GM21381 (cell line): ENCODE results near the gene C1QTNF1.

ENCODE experiments used
- ATAC-seq: cut with Tn5 transposase; IDR thresholded peaks from one replicate; pipeline ENCODE4 v1.9.1; 2021; ENCODE audit warnings: mild to moderate bottlenecking, moderate library complexity; ENCODE audit not compliant: unreplicated experiment

C1QTNF1 gene

DNA sequence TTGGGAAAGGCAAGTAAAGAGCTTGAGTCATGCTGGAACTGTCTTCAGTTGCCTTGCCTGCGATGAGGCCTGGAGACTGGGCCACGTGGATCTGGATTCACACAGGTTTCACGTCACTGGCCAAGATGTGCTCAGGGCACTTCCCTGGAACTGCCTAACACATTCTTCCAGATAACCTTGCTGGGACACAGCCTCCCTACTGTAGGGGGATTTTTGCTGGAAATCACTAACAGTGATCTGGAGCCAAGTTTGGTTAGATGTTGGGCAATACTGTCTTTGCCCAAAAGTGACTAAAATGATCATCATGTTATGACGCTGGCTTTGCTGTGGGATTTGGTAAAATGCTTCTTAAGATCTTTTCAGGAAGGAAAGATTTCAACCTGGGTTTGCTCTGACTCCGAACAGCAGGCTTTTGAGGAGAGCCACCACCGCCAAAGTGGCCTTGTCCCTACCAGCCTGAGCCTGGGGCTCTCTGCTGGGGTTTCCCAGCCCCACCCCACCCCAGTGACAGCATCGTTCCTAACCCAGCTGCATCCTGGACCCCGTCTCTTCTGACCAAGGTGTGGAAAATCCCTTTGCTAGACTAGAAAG lies 14.7 kb downstream of the C1QTNF1 start:
- ATAC-seq, result no peak

DNA sequence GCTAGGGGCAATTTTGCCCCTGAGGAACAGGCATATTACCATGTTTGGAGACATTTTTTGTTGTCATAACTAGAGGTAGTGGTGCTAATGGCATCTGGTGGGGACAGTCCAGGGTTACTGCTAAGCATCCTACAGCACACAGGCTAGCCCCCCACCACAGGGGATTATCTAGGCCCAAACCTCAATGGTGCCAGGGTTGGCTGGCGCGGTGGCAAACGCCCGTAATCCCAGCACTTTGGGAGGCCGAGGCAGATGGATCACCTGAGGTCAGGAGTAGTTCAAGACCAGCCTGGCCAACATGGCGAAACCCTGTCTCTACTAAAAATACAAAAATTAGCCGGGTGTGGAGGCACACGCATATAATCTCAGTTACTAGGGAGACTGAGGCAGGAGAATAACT lies 15.2 kb downstream of the C1QTNF1 start:
- ATAC-seq, result no peak

DNA sequence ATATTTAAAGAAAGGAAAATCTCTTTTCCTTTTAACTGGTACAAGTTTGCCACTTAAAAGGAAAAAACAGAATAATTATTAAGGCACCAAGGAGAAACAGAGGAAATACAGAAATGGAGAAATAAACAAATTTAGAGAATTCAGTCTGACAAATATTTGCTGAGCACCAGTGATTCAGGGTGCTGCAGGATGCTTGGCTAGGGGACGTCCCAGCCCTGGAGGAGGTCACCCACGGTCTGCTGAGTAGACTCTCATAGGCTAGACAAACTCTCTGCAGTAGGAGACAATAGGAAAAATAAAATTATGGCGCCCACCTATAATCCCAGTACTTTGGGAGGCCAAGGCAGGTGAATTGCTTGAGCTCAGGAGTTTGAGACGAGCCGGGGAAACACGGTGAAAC lies 15.9 kb downstream of the C1QTNF1 start:
- ATAC-seq, result no peak

DNA sequence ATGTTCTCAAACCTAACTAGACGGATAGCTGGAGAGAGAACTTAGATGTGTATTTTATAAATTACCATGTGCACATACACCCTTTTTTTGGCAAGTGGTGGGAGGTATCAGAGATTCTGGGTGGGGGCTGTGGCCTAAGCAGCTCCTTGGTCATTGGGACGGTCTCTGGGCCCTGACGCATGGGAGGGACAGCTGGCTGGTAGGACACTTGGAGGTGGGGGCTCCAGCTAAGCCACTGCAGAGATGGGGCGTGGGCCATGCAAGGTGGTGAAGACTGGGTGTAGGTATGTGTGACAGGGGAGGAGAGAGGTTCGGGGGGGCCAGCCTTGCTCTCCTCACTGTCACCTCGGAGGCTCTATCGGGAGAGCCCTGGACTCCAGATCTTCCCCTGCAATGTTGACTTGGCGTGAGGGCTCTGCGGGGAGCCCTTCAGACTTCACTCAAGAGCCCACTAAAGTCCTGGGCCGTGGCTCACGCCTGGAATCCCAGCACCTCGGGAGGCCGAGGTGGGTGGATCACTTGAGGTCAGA lies 17.1 kb downstream of the C1QTNF1 start:
- ATAC-seq, result no peak

DNA sequence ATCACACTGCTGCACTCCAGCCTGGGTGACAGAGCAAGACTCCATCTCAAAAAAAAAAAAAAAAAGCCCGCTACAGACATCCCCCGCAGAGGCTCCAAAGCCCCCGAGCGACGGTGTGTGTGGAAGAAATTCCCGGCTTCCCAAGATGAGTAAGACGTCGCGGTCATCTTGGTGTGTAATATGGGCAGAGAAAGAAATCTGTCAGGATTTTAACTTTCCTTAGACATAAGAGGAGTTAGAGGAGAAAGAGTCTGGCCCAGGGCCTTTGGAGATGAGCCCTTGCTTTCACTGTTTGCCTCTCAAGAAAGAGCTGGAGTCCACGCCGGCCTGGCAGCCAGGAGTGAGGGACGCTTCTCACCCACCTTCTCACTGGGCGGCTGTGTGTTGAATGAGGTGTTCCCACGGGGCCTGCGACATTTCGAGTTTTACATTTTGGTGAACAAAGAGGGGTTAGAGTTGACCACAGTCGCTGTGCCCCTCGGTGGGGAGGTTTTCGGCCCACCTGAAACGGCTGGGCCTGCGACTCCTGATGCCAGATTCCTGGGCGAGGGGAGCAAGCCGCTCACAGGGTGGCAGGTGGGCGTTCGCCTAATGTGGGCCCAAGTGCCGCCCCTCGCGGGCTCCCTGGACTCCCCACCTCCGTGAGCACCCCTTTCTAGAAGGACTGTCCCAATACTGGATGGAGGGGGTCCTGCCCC lies 17.9 kb downstream of the C1QTNF1 start:
- no peak for ATAC-seq

DNA sequence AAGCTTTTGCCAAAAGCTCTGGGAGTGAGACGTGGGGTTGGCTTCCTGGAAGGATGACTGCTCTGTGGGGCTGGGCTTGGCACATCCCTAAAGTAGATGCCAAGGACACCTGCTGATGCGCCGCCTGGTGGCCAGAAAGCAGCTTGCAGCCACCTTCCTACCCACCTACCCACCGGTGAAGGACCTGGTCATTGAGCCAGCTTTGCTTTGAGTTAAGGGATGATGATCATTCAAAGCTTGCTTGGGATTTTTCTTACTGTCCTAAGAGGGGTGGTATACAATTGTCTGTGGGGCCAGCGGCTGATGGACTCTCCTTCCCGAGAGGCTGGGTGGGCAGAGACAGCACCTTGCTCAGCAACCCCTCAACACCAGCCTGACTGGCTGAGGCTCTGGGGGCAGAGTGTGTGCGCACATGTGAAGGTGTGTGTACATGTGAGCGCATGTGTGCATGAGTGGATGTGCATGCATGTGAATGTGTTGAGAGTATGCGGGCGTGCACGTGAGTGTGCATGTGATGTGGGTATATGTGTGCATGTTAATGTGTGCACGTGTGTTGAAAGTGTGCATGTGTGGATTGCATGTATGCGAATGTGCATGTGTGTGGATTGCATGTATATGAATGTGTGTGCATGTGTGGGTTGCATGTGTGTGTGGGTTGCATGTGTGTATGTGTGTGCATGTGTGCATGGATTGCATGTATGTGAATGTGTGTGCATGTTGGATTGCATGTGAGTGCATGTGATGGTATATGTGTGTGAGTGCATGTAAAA lies 18.6 kb downstream of the C1QTNF1 start:
- no peak for ATAC-seq

DNA sequence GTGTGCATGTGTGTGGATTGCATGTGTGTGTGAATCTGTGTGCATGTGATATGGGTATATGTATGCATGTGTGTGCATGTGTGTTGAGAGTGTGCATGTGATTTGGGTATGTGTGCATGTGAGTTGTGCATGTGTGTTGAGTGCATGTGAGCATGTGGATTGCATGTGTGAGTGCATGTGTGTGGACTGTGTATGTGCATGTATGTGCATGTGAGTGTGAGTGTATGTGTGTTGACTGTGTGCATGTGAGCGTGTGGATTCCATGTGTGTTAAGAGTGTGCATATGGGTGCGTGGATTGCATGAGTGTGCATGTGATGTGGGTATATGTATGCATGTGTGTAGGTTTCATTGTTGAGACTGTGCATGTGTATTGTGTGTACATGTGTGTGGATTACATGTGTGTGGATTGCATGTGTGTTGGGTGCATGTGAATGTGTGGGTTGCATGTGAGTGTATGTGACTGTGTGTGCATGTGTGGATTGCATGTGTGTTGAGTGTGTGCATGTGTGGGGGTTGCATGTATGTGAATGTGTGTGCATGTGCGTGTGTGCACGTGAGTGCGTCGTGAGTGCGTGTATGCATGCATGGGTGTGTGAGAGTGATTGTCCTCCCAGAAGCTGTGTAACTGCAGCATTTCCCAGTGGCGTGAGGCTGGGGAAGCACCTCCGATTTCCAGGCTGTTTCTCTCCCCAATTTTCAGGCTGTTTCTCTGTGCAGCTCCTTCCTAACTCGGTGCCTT lies 19.4 kb downstream of the C1QTNF1 start:
- no peak for ATAC-seq

DNA sequence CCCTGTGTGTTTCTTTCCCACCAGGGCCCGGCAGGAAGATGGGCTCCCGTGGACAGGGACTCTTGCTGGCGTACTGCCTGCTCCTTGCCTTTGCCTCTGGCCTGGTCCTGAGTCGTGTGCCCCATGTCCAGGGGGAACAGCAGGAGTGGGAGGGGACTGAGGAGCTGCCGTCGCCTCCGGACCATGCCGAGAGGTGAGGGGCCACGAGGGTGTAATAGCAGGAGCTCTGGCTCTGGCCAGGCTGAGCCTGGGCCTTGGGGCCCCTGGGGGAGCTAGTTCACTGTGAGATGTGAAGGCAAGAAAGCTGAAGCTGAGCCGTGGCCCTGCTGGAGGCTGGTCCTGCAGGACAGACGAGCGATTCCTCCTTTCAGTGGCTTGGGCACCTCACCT lies 20.0 kb downstream of the C1QTNF1 start:
- ATAC-seq, result no peak

DNA sequence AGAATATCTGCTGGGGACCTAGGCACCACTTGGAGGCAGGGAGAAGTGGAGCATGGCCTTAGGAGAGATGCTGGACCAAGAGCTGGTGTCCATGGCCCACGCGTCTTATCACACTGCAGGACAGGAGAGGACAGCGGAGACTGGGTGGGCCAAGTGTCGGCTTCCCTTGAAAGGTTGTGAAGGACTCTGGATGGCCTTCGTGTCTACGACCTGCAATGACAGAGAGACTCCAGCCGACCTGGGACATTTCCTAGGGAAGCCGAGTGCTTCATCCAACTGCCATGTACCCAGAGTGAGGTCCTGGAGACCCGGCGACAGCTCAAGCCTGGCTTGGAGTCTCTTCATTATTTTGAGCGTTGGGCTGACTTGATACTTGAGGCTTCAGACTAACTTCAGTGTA lies 20.5 kb downstream of the C1QTNF1 start:
- no peak for ATAC-seq

DNA sequence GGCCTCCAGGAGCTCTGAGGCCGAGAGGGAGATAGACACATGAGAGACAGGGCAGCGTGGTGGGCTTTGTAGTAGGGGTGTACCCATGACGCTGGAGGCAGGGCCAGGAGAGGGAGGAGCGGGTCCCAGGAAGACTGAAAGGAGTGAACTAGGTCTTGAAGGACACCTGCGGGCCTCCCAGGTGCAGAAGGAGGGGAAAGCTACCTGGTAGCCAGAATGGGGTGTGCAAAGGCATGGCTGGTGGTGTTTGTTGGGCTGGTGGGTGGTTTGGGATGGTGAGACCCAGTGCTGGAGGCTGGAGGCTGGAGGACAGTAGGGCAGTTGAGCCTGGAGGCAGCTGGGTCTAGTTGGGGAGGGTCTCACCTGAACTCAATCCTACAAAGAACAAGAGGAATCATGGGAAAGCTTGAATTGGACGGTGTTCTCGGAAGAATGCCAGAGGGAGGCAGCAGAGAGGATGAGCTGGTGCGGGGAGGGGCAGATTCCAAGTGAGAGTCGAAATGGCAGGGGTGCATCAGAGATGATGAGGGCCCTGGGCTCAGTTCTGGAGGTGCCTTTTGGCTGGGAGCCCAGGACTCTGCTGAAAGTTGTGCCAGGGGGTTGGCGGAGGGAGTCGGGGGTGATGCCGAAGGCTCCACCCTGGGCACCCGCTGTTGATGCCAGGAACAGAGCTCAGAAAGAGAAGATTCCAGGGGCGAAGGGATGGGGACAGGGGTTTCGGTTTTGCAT lies 21.2 kb downstream of the C1QTNF1 start:
- ATAC-seq, result no peak

DNA sequence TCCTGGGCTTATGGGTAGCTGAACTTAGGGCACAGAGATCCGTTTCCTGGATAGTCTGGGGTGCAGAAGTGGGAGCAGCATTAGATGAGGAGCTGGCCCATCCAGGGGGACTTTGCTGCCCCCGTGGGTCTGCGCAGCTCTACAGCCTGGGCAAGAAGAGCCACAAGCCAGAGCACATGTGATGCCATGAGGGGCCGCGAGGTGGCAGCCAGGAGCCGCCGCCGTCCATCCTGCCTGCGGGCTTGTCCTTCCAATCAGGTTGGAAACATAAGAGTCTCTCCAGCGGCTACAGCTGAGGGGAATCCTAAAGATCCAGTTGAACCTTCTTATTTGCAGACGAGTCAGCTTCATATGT lies 21.9 kb downstream of the C1QTNF1 start:
- no peak for ATAC-seq

DNA sequence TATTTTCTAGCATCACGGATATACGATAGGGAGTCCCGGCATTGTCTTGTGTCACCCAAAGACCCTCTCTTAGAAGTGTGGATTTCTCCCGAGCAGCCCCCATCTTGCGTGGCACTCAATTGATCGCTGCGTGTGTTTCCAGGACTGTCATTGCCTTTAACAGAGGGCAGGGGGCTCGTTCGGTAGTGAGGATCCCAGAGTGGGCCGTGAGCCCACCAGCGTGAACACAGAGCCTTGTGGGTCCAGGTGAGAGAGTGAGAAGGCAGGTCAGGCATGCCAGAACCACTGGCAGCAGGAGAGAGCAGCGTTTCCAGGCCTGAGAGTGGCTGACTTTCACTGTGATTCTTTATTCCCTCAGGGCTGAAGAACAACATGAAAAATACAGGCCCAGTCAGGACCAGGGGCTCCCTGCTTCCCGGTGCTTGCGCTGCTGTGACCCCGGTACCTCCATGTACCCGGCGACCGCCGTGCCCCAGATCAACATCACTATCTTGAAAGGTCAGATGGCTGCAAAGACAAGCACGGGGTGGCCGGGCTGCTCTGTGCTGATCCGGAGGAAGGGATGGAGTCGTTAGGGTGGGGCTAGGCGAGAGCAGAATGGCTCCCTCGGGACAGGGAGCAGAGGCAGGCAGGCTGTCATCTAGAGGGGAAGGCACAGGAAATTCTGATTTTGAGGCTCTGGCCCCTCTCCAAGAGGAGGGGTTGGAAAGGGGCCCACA lies 22.4 kb downstream of the C1QTNF1 start:
- ATAC-seq, result no peak

DNA sequence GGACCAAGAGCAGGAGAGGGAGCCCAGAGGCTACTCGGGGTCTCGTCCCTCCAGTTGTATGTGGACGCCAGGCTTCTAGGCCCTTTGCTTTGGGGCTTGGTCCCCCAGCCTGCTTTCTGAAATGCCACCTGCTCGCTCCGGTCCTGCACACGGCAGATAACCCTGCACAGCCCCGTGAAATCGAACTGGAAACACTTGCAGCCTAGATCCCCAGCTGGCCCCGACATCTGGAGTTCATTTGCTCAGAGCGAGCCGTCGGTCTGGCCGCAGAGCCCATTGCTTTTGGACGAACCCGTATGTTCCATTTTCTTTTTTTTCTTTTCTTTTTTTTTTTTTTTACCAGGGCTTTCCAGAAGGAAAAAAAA lies 22.9 kb downstream of the C1QTNF1 start:
- ATAC-seq, result no peak

DNA sequence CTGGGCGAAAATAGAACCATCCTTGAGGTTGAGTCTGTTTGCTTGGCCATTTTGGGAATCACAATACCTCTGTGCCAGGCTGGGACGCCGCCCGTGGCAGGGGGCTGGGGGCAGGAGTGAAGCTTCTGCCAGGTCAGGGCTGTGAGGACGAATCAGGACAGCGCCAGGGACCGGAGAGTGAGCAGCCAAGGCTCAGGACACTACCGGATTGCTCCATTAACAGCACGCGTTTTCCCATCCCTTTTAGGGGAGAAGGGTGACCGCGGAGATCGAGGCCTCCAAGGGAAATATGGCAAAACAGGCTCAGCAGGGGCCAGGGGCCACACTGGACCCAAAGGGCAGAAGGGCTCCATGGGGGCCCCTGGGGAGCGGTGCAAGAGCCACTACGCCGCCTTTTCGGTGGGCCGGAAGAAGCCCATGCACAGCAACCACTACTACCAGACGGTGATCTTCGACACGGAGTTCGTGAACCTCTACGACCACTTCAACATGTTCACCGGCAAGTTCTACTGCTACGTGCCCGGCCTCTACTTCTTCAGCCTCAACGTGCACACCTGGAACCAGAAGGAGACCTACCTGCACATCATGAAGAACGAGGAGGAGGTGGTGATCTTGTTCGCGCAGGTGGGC lies 23.4 kb downstream of the C1QTNF1 start:
- no peak for ATAC-seq

DNA sequence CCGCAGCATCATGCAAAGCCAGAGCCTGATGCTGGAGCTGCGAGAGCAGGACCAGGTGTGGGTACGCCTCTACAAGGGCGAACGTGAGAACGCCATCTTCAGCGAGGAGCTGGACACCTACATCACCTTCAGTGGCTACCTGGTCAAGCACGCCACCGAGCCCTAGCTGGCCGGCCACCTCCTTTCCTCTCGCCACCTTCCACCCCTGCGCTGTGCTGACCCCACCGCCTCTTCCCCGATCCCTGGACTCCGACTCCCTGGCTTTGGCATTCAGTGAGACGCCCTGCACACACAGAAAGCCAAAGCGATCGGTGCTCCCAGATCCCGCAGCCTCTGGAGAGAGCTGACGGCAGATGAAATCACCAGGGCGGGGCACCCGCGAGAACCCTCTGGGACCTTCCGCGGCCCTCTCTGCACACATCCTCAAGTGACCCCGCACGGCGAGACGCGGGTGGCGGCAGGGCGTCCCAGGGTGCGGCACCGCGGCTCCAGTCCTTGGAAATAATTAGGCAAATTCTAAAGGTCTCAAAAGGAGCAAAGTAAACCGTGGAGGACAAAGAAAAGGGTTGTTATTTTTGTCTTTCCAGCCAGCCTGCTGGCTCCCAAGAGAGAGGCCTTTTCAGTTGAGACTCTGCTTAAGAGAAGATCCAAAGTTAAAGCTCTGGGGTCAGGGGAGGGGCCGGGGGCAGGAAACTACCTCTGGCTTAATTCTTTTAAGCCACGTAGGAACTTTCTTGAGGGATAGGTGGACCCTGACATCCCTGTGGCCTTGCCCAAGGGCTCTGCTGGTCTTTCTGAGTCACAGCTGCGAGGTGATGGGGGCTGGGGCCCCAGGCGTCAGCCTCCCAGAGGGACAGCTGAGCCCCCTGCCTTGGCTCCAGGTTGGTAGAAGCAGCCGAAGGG lies 24.2 kb downstream of the C1QTNF1 start:
- ATAC-seq, result no peak

DNA sequence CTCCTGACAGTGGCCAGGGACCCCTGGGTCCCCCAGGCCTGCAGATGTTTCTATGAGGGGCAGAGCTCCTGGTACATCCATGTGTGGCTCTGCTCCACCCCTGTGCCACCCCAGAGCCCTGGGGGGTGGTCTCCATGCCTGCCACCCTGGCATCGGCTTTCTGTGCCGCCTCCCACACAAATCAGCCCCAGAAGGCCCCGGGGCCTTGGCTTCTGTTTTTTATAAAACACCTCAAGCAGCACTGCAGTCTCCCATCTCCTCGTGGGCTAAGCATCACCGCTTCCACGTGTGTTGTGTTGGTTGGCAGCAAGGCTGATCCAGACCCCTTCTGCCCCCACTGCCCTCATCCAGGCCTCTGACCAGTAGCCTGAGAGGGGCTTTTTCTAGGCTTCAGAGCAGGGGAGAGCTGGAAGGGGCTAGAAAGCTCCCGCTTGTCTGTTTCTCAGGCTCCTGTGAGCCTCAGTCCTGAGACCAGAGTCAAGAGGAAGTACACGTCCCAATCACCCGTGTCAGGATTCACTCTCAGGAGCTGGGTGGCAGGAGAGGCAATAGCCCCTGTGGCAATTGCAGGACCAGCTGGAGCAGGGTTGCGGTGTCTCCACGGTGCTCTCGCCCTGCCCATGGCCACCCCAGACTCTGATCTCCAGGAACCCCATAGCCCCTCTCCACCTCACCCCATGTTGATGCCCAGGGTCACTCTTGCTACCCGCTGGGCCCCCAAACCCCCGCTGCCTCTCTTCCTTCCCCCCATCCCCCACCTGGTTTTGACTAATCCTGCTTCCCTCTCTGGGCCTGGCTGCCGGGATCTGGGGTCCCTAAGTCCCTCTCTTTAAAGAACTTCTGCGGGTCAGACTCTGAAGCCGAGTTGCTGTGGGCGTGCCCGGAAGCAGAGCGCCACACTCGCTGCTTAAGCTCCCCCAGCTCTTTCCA lies 25.1 kb downstream of the C1QTNF1 start:
- ATAC-seq, result no peak

DNA sequence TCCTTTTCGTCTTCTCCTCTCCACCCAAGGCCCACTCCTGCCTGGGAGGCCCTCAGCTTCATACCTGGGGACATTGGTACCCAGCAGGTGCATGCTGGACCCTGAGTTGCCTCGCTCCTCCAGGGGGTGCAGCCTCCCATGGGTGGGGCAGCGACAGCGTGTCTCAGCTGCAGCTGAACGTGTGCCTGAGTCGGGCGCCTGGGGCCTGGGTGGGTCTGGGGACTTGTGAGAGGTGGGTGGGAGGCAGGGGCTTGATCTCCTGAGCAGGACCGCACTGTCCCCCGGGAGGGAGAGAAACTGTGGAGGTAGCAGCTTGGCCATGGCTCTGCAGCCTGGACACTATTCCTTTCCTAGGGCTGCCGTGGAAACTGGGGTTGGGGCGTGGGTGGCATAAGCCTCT lies 25.9 kb downstream of the C1QTNF1 start:
- ATAC-seq, result no peak

DNA sequence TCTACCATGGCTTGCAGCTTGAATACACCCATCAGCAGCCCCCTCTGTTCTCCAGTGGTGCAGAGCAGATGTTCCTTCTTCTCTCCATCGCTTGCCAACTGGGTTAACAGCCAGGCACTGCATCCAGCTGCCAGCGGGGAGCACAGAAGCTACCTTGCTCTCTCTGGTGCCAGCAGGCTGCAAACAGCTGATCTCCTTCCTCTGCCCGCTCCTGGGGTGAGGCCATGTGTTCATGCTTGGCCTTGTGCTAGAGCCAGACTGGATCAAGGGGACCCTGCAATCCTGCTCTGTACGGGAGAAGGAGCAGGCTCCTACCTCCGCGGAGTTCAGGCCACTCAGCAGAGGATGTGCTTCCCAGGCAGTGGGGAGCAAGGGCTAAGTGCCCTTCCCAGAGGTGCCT lies 26.6 kb downstream of the C1QTNF1 start:
- ATAC-seq, result no peak
